A549 (cell line): ENCODE data around the gene LY6G5C. TPM values are rescaled to one million over a fixed set of nuclear protein-coding genes. Genes with fewer than 3 reads are reported as not detected.

Experiments
- ATAC-seq, 2 experiments: fragments of 200-7000 bp in 1 of 2; fragments of >200 bp in 1 of 2; cut with Nextera tagmentation in 1 of 2; cut with Tn5 transposase in 1 of 2; 3 replicates each; pipeline versions ENCODE4 v1.8.0 to v1.9.1; 2018 to 2020; ENCODE audit warnings: mild to moderate bottlenecking in 1 of 2, moderate library complexity in 1 of 2
- CTCF ChIA-PET: fragments of 300-600 bp; sonication (Branson Sonifier 250); formaldehyde crosslinking; extraction: SDS; loops from one replicate; lab custom pipeline; 2021; ENCODE audit warnings: antibody characterized with exemption, inconsistent platforms; lab: Yijun Ruan, JAX
- POLR2A ChIA-PET: fragments of 350-600 bp; formaldehyde crosslinking; extraction: SDS; loops from one replicate; lab custom pipeline; 2021; ENCODE audit warnings: antibody characterized with exemption, inconsistent platforms; lab: Yijun Ruan, JAX
- DNase-seq, 2 experiments: peaks; one replicate each; pipeline versions ENCODE4 v3.0.0 to v3.0.0-alpha.2; 2011 to 2016; ENCODE audit warnings: low read depth in 1 of 2, low spot score in 1 of 2
- FAIRE-seq: peaks from 2 replicates; lab custom pipeline; 2011; peaks lifted over from hg19 to GRCh38; lab: Jason Lieb, UNC
- H3K27ac ChIP-seq, 2 experiments: fragments of >200 bp; sonication (Bioruptor Twin); formaldehyde crosslinking; 3 replicates each; pipeline ENCODE4 v1.5.1; 2016 to 2017
- H3K4me1 ChIP-seq: fragments of >200 bp; sonication (Bioruptor Twin); formaldehyde crosslinking; 3 replicates; pipeline ENCODE4 v1.6.1; 2016
- H3K4me2 ChIP-seq: fragments of >200 bp; sonication (Bioruptor Twin); formaldehyde crosslinking; 3 replicates; pipeline ENCODE4 v1.6.1; 2016
- H3K4me3 ChIP-seq: fragments of >200 bp; sonication (Bioruptor Twin); formaldehyde crosslinking; 3 replicates; pipeline ENCODE4 v1.5.1; 2016
- H3K9me3 ChIP-seq: fragments of >200 bp; sonication (Bioruptor Twin); formaldehyde crosslinking; 3 replicates; pipeline ENCODE4 v1.6.1; 2016
- BHLHE40 ChIP-seq: IDR thresholded peaks from 2 replicates; pipeline ENCODE4 v1.6.1; 2012; ENCODE audit warnings: low read depth, low read length, inconsistent platforms
- CHD2 ChIP-seq: fragments of 150-350 bp; IDR thresholded peaks from 2 replicates; pipeline ENCODE4 v1.6.1; 2014; ENCODE audit warnings: low read length; ENCODE audit not compliant: partially characterized antibody
- EP300 ChIP-seq, 2 experiments: fragments of >200 bp; sonication (Bioruptor Twin); formaldehyde crosslinking; IDR thresholded peaks; 2 replicates in 1 of 2; 3 replicates in 1 of 2; pipeline ENCODE4 v1.6.1; 2016 to 2017
- FOSB ChIP-seq: fragments of 250-450 bp; sonication (Bioruptor Pico); IDR thresholded peaks from 2 replicates; pipeline ENCODE4 v1.5.0; 2020; ENCODE audit warnings: mild to moderate bottlenecking, moderate library complexity
- KDM5A ChIP-seq: fragments of 200-600 bp; sonication (generic); IDR thresholded peaks from 2 replicates; pipeline ENCODE4 v1.6.1; 2016; ENCODE audit warnings: antibody characterized with exemption, mild to moderate bottlenecking
- MAFK ChIP-seq: fragments of 450-650 bp; IDR thresholded peaks from 2 replicates; pipeline ENCODE4 v1.6.1; 2014; ENCODE audit not compliant: partially characterized antibody
- PHF8 ChIP-seq: fragments of 200-600 bp; sonication (generic); IDR thresholded peaks from 2 replicates; pipeline ENCODE4 v1.6.1; 2016; ENCODE audit warnings: low read depth, mild to moderate bottlenecking, antibody characterized with exemption, moderate library complexity, borderline replicate concordance
- TP53 ChIP-seq: fragments of 250-450 bp; sonication (Bioruptor Pico); IDR thresholded peaks from 2 replicates; pipeline ENCODE4 v1.5.0; 2021; ENCODE audit warnings: mild to moderate bottlenecking, moderate library complexity
- USF2 ChIP-seq: fragments of 450-650 bp; IDR thresholded peaks from 2 replicates; pipeline ENCODE4 v1.6.1; 2014; ENCODE audit warnings: antibody characterized with exemption
- WGBS: methylation state at CpG from one replicate; pipeline ENCODE4 v1.1.6; 2017; ENCODE audit errors: missing lambda C conversion rate; 5-methylcytosine and 5-hydroxymethylcytosine counted together
- polyA plus RNA-seq, 4 experiments: library from polyadenylated mRNA; depleted of rRNA in 3 of 4; stranded (reverse); fragments of >200 nt; fragmentation: RNase III in 1 of 4; extraction: RNeasy Plus Mini Kit Qiagen cat#74134 plus additional on column Dnase treatment in 1 of 4; gene quantifications; 2 replicates in 3 of 4; 3 replicates in 1 of 4; pipeline ENCODE4 v1.2.3, GENCODE V29; 2011 to 2017
- TF ChIP-seq, protein P1 (sequence below): IDR thresholded peaks from 2 replicates; pipeline ENCODE4 v1.6.1; 2012
- TF ChIP-seq, protein P2 (sequence below): fragments of >200 bp; sonication (Bioruptor Twin); formaldehyde crosslinking; IDR thresholded peaks from 3 replicates; pipeline ENCODE4 v1.6.1; 2016
- TF ChIP-seq, protein P3 (sequence below): fragments of 200-600 bp; sonication (generic); IDR thresholded peaks from 2 replicates; pipeline ENCODE4 v1.6.1; 2016; ENCODE audit warnings: antibody characterized with exemption, mild to moderate bottlenecking, moderate library complexity

LY6G5C gene
- polyA plus RNA-seq, 2 of the 4 experiments (the other 2 are of a cell fraction) = 1.2 to 1.6 TPM

- TF ChIP-seq CHD2 (no peak), KDM5A (no peak), USF2 (no peak), FOSB (CRISPR knock-in tag) (no peak)
- TF ChIP-seq, protein P1, sequence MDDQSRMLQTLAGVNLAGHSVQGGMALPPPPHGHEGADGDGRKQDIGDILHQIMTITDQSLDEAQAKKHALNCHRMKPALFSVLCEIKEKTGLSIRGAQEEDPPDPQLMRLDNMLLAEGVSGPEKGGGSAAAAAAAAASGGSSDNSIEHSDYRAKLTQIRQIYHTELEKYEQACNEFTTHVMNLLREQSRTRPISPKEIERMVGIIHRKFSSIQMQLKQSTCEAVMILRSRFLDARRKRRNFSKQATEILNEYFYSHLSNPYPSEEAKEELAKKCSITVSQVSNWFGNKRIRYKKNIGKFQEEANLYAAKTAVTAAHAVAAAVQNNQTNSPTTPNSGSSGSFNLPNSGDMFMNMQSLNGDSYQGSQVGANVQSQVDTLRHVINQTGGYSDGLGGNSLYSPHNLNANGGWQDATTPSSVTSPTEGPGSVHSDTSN = no peak
- TF ChIP-seq, protein P2, sequence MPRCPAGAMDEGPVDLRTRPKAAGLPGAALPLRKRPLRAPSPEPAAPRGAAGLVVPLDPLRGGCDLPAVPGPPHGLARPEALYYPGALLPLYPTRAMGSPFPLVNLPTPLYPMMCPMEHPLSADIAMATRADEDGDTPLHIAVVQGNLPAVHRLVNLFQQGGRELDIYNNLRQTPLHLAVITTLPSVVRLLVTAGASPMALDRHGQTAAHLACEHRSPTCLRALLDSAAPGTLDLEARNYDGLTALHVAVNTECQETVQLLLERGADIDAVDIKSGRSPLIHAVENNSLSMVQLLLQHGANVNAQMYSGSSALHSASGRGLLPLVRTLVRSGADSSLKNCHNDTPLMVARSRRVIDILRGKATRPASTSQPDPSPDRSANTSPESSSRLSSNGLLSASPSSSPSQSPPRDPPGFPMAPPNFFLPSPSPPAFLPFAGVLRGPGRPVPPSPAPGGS = no peak
- peak overlapping the region; percentile 99 for H3K4me2 ChIP-seq
- ATAC-seq = no peak
- H3K4me3 ChIP-seq = peak overlapping the region; percentile 91; the same call in 2 of the 3 replicates
- ChIA-PET CTCF (no interaction called here), POLR2A (interaction anchor here (0.6 to 0.7 kb wide), 2 partner anchors 44 to 120 kb away, joined by 3 to 6 read pairs; partner anchors contain the start of gene ABHD16A)
- FAIRE-seq = no peak
- 77% methylated on average over 4 of the region's 13 CpGs for WGBS
- peak overlapping the region in 1 of 2 experiments; percentile 99; a peak in 2 of 6 replicates for H3K27ac ChIP-seq
- H3K4me1 ChIP-seq = peaks cover 28% of the 10 kb centered on the region
- DNase-seq = no peak
- H3K9me3 ChIP-seq = no peaks in the 10 kb centered on the region
These were observed 21.8 kb downstream of the LY6G5C start for GRCh38 chr6:31658983-31659648.

DNA sequence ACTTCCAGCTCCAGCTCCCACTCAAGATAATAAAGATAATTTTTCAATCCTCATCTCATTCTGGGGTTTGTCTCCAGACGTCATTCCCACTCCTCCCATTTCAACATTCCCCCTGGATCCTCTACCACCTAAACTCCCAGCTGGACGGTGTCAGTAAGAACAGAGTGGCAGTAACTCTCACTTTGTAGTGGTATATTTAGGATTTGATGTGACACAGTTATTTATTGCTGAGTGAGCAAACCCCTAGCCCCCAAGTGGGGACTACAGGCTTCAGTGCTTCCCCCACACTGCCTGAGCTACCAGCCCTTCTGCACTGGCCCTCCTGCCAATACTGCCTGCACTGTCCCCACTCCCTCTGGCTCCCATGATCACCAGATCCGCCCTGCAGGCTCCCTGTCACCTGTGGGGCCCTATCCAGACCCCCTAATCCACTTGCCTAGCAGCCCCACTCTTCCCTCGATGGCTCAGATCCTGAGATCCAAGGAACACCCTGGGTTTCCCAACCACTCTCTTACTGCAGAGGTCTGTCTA is 22.6 kb downstream of the LY6G5C start:
- H3K4me3 ChIP-seq = no peak overlapping the region
- ATAC-seq (no peak), FAIRE-seq (no peak), DNase-seq (no peak)
- ChIA-PET CTCF (interaction anchor here (1.5 kb wide), 1 partner anchor 60 kb away, joined by 3 read pairs; no protein-coding TSS in a partner anchor), POLR2A (interaction anchor here (0.7 kb wide), 1 partner anchor 45 kb away, joined by 3 read pairs; the partner anchor contains the start of gene ABHD16A)
- H3K27ac ChIP-seq = no peak overlapping the region
- H3K9me3 ChIP-seq = no peaks in the 10 kb centered on the region
- H3K4me2 ChIP-seq = peak overlapping the region; percentile 99; the same call in 2 of the 3 replicates
- peaks cover 26% of the 10 kb centered on the region for H3K4me1 ChIP-seq
- WGBS = 69% methylated on average over 4 of the region's 4 CpGs
- TF ChIP-seq TP53 (CRISPR knock-in tag) = no peak
- peak; percentile 44 for TF ChIP-seq MAFK
- TF ChIP-seq, all 56 proteins: peak for 1

GRCh38 chr6:31657406-31658157 is 23.3 kb downstream of the LY6G5C start:
- Histone ChIP-seq H3K4me1 (peaks cover 26% of the 10 kb centered on the region), H3K27ac (no peak overlapping the region), H3K9me3 (no peaks in the 10 kb centered on the region), H3K4me2 (no peak overlapping the region), H3K4me3 (no peak overlapping the region)
- TF ChIP-seq EP300 (IDR thresholded peaks at IDR 0.05) (no peak), BHLHE40 (no peak), PHF8 (no peak)
- TF ChIP-seq, protein P3, sequence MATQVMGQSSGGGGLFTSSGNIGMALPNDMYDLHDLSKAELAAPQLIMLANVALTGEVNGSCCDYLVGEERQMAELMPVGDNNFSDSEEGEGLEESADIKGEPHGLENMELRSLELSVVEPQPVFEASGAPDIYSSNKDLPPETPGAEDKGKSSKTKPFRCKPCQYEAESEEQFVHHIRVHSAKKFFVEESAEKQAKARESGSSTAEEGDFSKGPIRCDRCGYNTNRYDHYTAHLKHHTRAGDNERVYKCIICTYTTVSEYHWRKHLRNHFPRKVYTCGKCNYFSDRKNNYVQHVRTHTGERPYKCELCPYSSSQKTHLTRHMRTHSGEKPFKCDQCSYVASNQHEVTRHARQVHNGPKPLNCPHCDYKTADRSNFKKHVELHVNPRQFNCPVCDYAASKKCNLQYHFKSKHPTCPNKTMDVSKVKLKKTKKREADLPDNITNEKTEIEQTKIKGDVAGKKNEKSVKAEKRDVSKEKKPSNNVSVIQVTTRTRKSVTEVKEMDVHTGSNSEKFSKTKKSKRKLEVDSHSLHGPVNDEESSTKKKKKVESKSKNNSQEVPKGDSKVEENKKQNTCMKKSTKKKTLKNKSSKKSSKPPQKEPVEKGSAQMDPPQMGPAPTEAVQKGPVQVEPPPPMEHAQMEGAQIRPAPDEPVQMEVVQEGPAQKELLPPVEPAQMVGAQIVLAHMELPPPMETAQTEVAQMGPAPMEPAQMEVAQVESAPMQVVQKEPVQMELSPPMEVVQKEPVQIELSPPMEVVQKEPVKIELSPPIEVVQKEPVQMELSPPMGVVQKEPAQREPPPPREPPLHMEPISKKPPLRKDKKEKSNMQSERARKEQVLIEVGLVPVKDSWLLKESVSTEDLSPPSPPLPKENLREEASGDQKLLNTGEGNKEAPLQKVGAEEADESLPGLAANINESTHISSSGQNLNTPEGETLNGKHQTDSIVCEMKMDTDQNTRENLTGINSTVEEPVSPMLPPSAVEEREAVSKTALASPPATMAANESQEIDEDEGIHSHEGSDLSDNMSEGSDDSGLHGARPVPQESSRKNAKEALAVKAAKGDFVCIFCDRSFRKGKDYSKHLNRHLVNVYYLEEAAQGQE = no peak
- no peak for DNase-seq
- ChIA-PET POLR2A (no interaction called here), CTCF (interaction anchor here (1.0 to 1.5 kb wide), 2 partner anchors 13 to 59 kb away, joined by 3 read pairs; no protein-coding TSS in a partner anchor)
- FAIRE-seq = no peak
- ATAC-seq = no peak
- WGBS = 68% methylated on average over 6 of the region's 6 CpGs
